Naive thymus-derived CD4-positive, alpha-beta T cell (primary cell): ENCODE data around the gene DUSP22. TPM values are rescaled to one million over a fixed set of nuclear protein-coding genes. Genes with fewer than 3 reads are reported as not detected.

Experiments used
- ATAC-seq: fragments of 150-1000 bp; cut with Tn5 transposase; 2 replicates; pipeline ENCODE4 v1.10.0; 2021; ENCODE audit warnings: mild to moderate bottlenecking, moderate library complexity
- CTCF ChIA-PET: fragments of 350-600 bp; sonication (Branson Sonifier 250); formaldehyde crosslinking; loops from one replicate; lab custom pipeline; 2021; ENCODE audit warnings: antibody characterized with exemption; lab: Charles Lee
- POLR2A ChIA-PET: fragments of 350-600 bp; sonication (Branson Sonifier 250); formaldehyde crosslinking; loops from one replicate; lab custom pipeline; 2021; ENCODE audit warnings: antibody characterized with exemption, inconsistent platforms; lab: Charles Lee
- DNase-seq, 9 donors: peaks; one replicate each; pipeline versions ENCODE4 v3.0.0 to v3.0.0-alpha.2; 2020 to 2022; ENCODE audit warnings: mixed read lengths in 1 of 9
- H3K27ac ChIP-seq: one replicate; pipeline ENCODE4 v1.7.0; 2013; ENCODE audit warnings: mild to moderate bottlenecking, low read depth, low read length, moderate library complexity
- H3K27me3 ChIP-seq, 2 donors: one replicate each; pipeline ENCODE4 v1.7.0; 2013; ENCODE audit warnings: low read length in 2 of 2, mild to moderate bottlenecking in 2 of 2, moderate library complexity in 2 of 2; ENCODE audit not compliant: control insufficient read depth in 2 of 2, insufficient read depth in 2 of 2
- H3K36me3 ChIP-seq, 3 experiments: 1 replicate in 2 of 3; 2 replicates in 1 of 3; pipeline ENCODE4 v1.7.0; 2013; ENCODE audit warnings: low read length in 3 of 3, mild to moderate bottlenecking in 3 of 3, moderate library complexity in 1 of 3; ENCODE audit not compliant: insufficient read depth in 3 of 3, control insufficient read depth in 2 of 3
- H3K4me1 ChIP-seq, 2 donors: one replicate each; pipeline ENCODE4 v1.7.0; 2013; ENCODE audit warnings: low read length in 2 of 2, mild to moderate bottlenecking in 2 of 2, moderate library complexity in 1 of 2; ENCODE audit not compliant: control insufficient read depth in 2 of 2, insufficient read depth in 2 of 2
- H3K4me3 ChIP-seq: 2 replicates; pipeline ENCODE4 v1.7.0; 2013; ENCODE audit warnings: mild to moderate bottlenecking, low read length
- H3K9me3 ChIP-seq, 3 experiments: 1 replicate in 2 of 3; 2 replicates in 1 of 3; pipeline ENCODE4 v1.7.0; 2013; ENCODE audit warnings: low read length in 3 of 3; ENCODE audit not compliant: control insufficient read depth in 2 of 3
- H3K27ac Mint-ChIP-seq, 9 donors: one replicate each; pipeline ENCODE4 v1.8.0; 2020 to 2022; ENCODE audit warnings: mixed read lengths in 9 of 9, mild to moderate bottlenecking in 8 of 9, moderate library complexity in 5 of 9, inconsistent platforms in 2 of 9
- H3K27me3 Mint-ChIP-seq, 5 donors: one replicate each; pipeline ENCODE4 v1.8.0; 2021 to 2022; ENCODE audit warnings: mixed read lengths in 5 of 5, mild to moderate bottlenecking in 1 of 5
- H3K36me3 Mint-ChIP-seq, 5 donors: one replicate each; pipeline ENCODE4 v1.8.0; 2020 to 2022; ENCODE audit warnings: mixed read lengths in 5 of 5, mild to moderate bottlenecking in 3 of 5, inconsistent platforms in 1 of 5
- H3K4me1 Mint-ChIP-seq, 7 donors: one replicate each; pipeline ENCODE4 v1.8.0; 2020 to 2022; ENCODE audit warnings: mixed read lengths in 7 of 7, mild to moderate bottlenecking in 3 of 7, inconsistent platforms in 1 of 7
- H3K4me3 Mint-ChIP-seq, 10 donors: one replicate each; pipeline ENCODE4 v1.8.0; 2020 to 2022; ENCODE audit warnings: mild to moderate bottlenecking in 10 of 10, mixed read lengths in 10 of 10, moderate library complexity in 6 of 10, inconsistent platforms in 2 of 10
- H3K9me3 Mint-ChIP-seq, 11 donors: one replicate each; pipeline ENCODE4 v1.8.0; 2020 to 2022; ENCODE audit warnings: mixed read lengths in 11 of 11, mild to moderate bottlenecking in 4 of 11, inconsistent platforms in 1 of 11, moderate library complexity in 1 of 11
- intact Hi-C, 2 donors: fragments of 100-400 bp; cut with micrococcal nuclease; formaldehyde crosslinking; loops; one replicate each; pipeline ENCODE4 v1.15.1; 2023
- polyA plus RNA-seq, 2 donors: library from polyadenylated mRNA; unstranded; fragments of 300-500 nt; fragmentation: Illumina TruSeq; gene quantifications; one replicate each; pipeline ENCODE4 v1.2.3, GENCODE V29; 2021
- total RNA-seq, 6 experiments: library from RNA in 5 of 6; stranded (reverse) in 5 of 6; gene quantifications; 1 replicate in 5 of 6; 2 replicates in 1 of 6; pipeline ENCODE4 v1.2.3 and lab custom pipeline; 2021 to 2026

DUSP22 gene
- total and polyA plus RNA-seq, 7 experiments from 2014 or later: 24.8 to 57.2 (median 36.6) TPM

- Histone ChIP-seq H3K27ac (no peak overlapping the region), H3K36me3 (no peaks in the 10 kb centered on the region), H3K4me1 (peaks cover 8 to 9% of the 10 kb centered on the region in 2 donors), H3K9me3 (no peaks in the 10 kb centered on the region), H3K4me3 (no peak overlapping the region), H3K27me3 (no peaks in the 10 kb centered on the region)
- DNase-seq (no peak), ATAC-seq (no peak)
- no peak overlapping the region for H3K4me3 Mint-ChIP-seq
- CTCF ChIA-PET: no interaction called here
- intact Hi-C loops: no loop called here
- no peaks in the 10 kb centered on the region for H3K36me3 Mint-ChIP-seq
- H3K27me3 Mint-ChIP-seq: no peaks in the 10 kb centered on the region
- POLR2A ChIA-PET: no interaction called here
- no peaks in the 10 kb centered on the region for H3K9me3 Mint-ChIP-seq
- no peak overlapping the region for H3K27ac Mint-ChIP-seq
- H3K4me1 Mint-ChIP-seq: peaks cover 14 to 30% (median 27%) of the 10 kb centered on the region in 7 donors
Measured at GRCh38 chr6:333379-334002, 41.2 kb downstream of the DUSP22 start.

GRCh38 chr6:334536-335510, 42.5 kb downstream of the DUSP22 start:
- no peak overlapping the region for H3K4me3 ChIP-seq
- ChIA-PET POLR2A (interaction anchor here (0.7 kb wide), 1 partner anchor 36 kb away, joined by 3 read pairs; no protein-coding TSS in a partner anchor), CTCF (no interaction called here)
- Mint-ChIP-seq H3K36me3 (no peaks in the 10 kb centered on the region), H3K4me3 (no peak overlapping the region), H3K27me3 (no peaks in the 10 kb centered on the region), H3K4me1 (peaks cover 26 to 43% (median 40%) of the 10 kb centered on the region in 7 donors), H3K27ac (no peak overlapping the region), H3K9me3 (no peaks in the 10 kb centered on the region)
- H3K27ac ChIP-seq: no peak overlapping the region
- no peaks in the 10 kb centered on the region for H3K27me3 ChIP-seq
- ATAC-seq (no peak), DNase-seq (no peak)
- H3K9me3 ChIP-seq: no peaks in the 10 kb centered on the region
- H3K4me1 ChIP-seq: peaks cover 17 to 20% of the 10 kb centered on the region in 2 donors
- intact Hi-C loops: loop anchor here in 1 of 2 donors (5.0 kb wide), 1 partner anchor 42 kb away; no protein-coding TSS in a partner anchor
- no peaks in the 10 kb centered on the region for H3K36me3 ChIP-seq

GRCh38 chr6:335572-335971, 43.3 kb downstream of the DUSP22 start:
- H3K27me3 Mint-ChIP-seq: no peaks in the 10 kb centered on the region
- H3K36me3 Mint-ChIP-seq: peaks cover 0 to under 1% (median 0%) of the 10 kb centered on the region in 5 donors
- peaks cover 28 to 50% (median 46%) of the 10 kb centered on the region in 7 donors for H3K4me1 Mint-ChIP-seq
- no peak overlapping the region for H3K27ac ChIP-seq
- POLR2A ChIA-PET: no interaction called here
- CTCF ChIA-PET: no interaction called here
- no peaks in the 10 kb centered on the region for H3K9me3 ChIP-seq
- H3K9me3 Mint-ChIP-seq: no peaks in the 10 kb centered on the region
- ATAC-seq (no peak), DNase-seq (no peak)
- H3K27ac Mint-ChIP-seq: no peak overlapping the region
- no peak overlapping the region for H3K4me3 Mint-ChIP-seq
- peaks cover 21 to 25% of the 10 kb centered on the region in 2 donors for H3K4me1 ChIP-seq
- intact Hi-C loops: loop anchor here in 1 of 2 donors (5.0 kb wide), 1 partner anchor 42 kb away; no protein-coding TSS in a partner anchor
- H3K4me3 ChIP-seq: no peak overlapping the region
- no peaks in the 10 kb centered on the region for H3K36me3 ChIP-seq
- no peaks in the 10 kb centered on the region for H3K27me3 ChIP-seq

GRCh38 chr6:336159-337114, 44.1 kb downstream of the DUSP22 start:
- Mint-ChIP-seq H3K36me3 (peaks cover 0 to 4% (median under 1%) of the 10 kb centered on the region in 5 donors), H3K4me3 (peak overlapping the region; percentile 2 to 74 (median 42)), H3K27me3 (no peaks in the 10 kb centered on the region), H3K4me1 (peaks cover 28 to 54% (median 52%) of the 10 kb centered on the region in 7 donors), H3K9me3 (peaks cover 0 to under 1% (median 0%) of the 10 kb centered on the region in 11 donors), H3K27ac (peak overlapping the region in 7 of 9 donors; percentile 18 to 87 (median 60))
- POLR2A ChIA-PET: no interaction called here
- H3K27ac ChIP-seq: no peak overlapping the region
- peaks cover 21 to 28% of the 10 kb centered on the region in 2 donors for H3K4me1 ChIP-seq
- DNase-seq: peak in 2 of 9 donors; percentile 13 to 18
- no peaks in the 10 kb centered on the region for H3K36me3 ChIP-seq
- no peaks in the 10 kb centered on the region for H3K27me3 ChIP-seq
- CTCF ChIA-PET: interaction anchor here (0.6 kb wide), 1 partner anchor 147 kb away, joined by 3 read pairs; no protein-coding TSS in a partner anchor
- H3K4me3 ChIP-seq: no peak overlapping the region
- intact Hi-C loops: loop anchor here in 1 of 2 donors (2.0 to 5.0 kb wide), 2 partner anchors 41 to 142 kb away; no protein-coding TSS in a partner anchor
- peak; percentile 58 for ATAC-seq
- no peaks in the 10 kb centered on the region for H3K9me3 ChIP-seq

DNA sequence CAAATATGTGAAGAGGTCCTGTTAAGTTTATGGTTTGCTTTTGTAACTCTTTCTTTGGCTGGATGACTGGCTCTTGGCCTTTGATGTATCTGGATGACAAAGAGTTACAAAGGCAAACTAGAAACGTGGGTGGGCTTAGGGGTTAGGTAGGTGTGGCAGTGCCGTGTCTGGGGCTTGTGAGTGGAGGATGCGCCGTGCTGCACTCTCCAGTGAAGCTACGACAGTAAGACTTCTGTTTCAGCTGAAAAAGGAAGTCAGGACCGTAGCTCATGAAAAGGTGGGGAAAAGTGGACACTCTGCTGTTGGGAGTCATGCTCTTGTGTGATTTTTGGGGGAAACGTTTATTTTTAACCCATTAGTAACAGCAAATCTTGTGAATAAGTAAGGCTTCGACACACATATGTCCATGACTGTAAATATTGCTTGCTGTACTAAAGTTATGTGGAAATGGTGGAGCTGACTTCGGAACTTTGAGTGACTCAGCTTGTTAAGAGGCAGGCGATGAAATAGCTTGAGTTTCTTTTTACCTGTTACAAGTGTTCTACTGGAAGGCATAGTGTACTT, 45.6 kb downstream of the DUSP22 start:
- H3K4me1 Mint-ChIP-seq: peaks cover 32 to 64% (median 54%) of the 10 kb centered on the region in 7 donors
- ChIA-PET CTCF (interaction anchor here (1.0 to 1.3 kb wide), 2 partner anchors 14 to 149 kb away, joined by 3 to 4 read pairs; no protein-coding TSS in a partner anchor), POLR2A (interaction anchor here (0.7 to 0.9 kb wide), 3 partner anchors 45 to 251 kb away, joined by 3 to 4 read pairs (median 3); no protein-coding TSS in a partner anchor)
- H3K27ac Mint-ChIP-seq: peak overlapping the region in 7 of 9 donors; percentile 6 to 66 (median 17)
- Histone ChIP-seq H3K4me3 (no peak overlapping the region), H3K27ac (no peak overlapping the region), H3K4me1 (peaks cover 21 to 28% of the 10 kb centered on the region in 2 donors), H3K9me3 (no peaks in the 10 kb centered on the region), H3K36me3 (no peaks in the 10 kb centered on the region), H3K27me3 (no peaks in the 10 kb centered on the region)
- ATAC-seq (no peak), DNase-seq (peak in 2 of 9 donors; percentile 10 to 12)
- peaks cover 0 to 2% (median 0%) of the 10 kb centered on the region in 11 donors for H3K9me3 Mint-ChIP-seq
- H3K36me3 Mint-ChIP-seq: peaks cover 0 to 6% (median 3%) of the 10 kb centered on the region in 5 donors
- no peaks in the 10 kb centered on the region for H3K27me3 Mint-ChIP-seq
- intact Hi-C loops: loop anchor here (2.0 to 5.0 kb wide), 5 partner anchors 39 to 149 kb away; partner anchors contain the start of gene DUSP22 (in 2 of the 2)
- peak overlapping the region; percentile 46 to 78 (median 62) for H3K4me3 Mint-ChIP-seq
